Esophagus muscularis mucosa (tissue), 3 donors: ENCODE data around the gene SEPTIN5.

Experiments
- POLR2A ChIP-seq: fragments of 450-650 bp; IDR thresholded peaks from one replicate; pipeline ENCODE4 v1.6.1; 2017; ENCODE audit warnings: antibody characterized with exemption, moderate library complexity, mild to moderate bottlenecking, low read depth
- POLR2AphosphoS5 ChIP-seq, 2 donors: sonication (generic); formaldehyde crosslinking; IDR thresholded peaks; one replicate each; pipeline ENCODE4 v1.6.1; 2017; ENCODE audit warnings: antibody characterized with exemption in 2 of 2
- TF ChIP-seq, protein P1 (sequence below), 3 experiments: fragments of 200-600 bp in 2 of 3; fragments of 450-650 bp in 1 of 3; sonication (generic) in 2 of 3; IDR thresholded peaks; one replicate each; pipeline ENCODE4 v1.5.1; 2017 to 2019; ENCODE audit warnings: antibody characterized with exemption in 3 of 3, mild to moderate bottlenecking in 2 of 3, moderate library complexity in 1 of 3

DNA sequence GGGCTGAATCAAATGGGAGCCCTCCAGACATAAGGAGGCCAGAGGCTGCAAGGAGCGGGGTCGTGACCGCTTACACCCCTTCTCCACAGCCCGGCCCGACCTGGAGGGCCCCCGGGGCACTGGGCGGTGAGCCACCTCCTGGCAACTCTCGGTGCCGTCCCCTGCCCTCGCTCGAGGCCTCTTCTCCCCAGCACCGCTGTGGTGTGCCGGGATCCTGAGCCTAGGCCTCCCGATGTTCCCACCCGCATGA is 8.6 kb downstream of the SEPTIN5 start:
- no peak for TF ChIP-seq POLR2A
- TF ChIP-seq, protein P1, sequence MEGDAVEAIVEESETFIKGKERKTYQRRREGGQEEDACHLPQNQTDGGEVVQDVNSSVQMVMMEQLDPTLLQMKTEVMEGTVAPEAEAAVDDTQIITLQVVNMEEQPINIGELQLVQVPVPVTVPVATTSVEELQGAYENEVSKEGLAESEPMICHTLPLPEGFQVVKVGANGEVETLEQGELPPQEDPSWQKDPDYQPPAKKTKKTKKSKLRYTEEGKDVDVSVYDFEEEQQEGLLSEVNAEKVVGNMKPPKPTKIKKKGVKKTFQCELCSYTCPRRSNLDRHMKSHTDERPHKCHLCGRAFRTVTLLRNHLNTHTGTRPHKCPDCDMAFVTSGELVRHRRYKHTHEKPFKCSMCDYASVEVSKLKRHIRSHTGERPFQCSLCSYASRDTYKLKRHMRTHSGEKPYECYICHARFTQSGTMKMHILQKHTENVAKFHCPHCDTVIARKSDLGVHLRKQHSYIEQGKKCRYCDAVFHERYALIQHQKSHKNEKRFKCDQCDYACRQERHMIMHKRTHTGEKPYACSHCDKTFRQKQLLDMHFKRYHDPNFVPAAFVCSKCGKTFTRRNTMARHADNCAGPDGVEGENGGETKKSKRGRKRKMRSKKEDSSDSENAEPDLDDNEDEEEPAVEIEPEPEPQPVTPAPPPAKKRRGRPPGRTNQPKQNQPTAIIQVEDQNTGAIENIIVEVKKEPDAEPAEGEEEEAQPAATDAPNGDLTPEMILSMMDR (IDR thresholded peaks at IDR 0.05) = no peak
- TF ChIP-seq POLR2AphosphoS5 (IDR thresholded peaks at IDR 0.05) = no peak
